ENCODE data around the gene NPPB.

DNA sequence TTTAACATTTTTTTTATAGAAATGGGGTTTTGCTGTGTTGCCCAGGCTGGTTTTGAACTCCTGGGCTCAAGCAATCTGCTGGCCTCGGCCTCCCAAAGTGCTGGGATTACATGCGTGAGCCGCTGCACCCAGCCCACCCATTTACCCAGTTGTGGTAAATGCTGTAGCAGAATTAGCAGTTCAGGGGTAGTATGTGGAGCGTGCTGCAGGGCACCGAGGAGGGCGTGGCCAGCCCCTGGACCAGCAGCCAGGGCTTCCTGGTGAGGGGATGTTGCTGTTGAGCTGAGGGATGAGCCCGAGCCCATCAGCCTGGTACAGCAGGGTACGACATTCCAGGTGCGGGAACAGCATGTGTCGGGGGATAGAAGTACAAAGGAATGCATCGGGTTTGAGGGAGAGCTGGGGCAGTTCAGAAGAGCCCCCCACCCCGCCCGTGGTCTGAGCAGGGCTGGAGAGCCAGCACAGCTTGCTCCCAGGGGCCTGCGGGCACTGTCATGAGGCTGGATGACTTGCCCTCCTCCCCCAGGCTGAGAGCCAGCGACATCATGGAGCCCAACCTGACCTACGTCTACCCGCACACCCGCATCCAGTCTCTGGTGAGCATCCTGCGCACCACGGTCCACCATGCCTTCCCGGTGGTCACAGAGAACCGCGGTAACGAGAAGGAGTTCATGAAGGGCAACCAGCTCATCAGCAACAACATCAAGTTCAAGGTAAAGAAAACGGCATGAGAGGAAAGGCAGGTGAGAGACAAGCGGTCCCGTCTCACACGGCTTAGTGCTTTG is 23.1 kb downstream of the NPPB start:
- TF ChIP-seq REST (IDR thresholded peaks at IDR 0.05; ENCODE audit: unreplicated experiment) (no peak), NANOG (IDR thresholded peaks at IDR 0.05; ENCODE audit: borderline replicate concordance) (no peak), CTCF (conservative IDR thresholded peaks at IDR 0.05; ENCODE audit: low read depth in 2 of 2) (no peak)

Data from GM23338 (cell line).